ENCODE data around the gene GFPT2.

The GFPT2 gene

DNA sequence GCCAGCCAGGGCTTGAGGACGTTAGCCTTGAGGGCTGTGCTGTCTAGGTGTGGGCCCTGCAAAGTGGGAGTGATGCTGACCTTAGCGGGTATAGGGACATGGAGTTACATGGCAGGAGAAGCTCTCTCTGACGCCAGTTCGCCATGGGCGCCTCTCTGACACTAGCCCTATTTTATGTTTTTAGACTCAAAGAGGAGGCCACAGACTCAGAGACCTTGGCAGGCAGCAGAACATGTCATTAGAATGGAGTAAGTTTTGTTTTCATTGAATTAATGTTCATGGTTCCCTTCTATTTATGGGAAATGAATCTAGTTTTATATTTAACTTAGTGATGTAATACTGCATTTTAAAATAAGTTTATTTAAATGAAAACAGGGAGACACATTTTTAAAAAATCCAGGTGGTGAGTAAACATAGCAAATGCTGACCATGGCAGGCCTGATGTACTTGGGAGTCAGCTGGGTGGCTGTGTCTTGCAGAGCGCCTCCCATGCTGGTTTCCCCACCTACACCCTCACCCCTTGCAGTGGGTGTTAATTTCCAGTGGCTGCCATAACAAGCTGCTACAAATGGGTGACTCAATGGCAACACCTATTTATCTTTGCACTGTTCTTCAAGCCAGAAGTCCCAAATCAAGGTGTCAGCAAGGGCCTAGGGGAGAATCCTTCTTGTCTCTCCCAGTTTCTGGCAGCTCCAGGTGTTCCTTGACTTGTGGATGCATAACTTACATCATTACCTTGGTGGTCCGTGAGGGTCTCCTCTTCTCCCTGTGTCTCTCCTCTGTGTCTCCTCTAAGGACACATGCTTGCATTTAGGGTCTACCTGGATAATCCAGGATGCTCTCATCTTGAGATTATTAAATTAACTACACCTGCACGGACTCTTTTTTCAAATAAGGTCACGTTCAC lies 25.6 kb upstream of the GFPT2 start:
- DNase-seq, result no peak

GRCh38 chr5:180377556-180378197 lies 24.5 kb upstream of the GFPT2 start:
- no peak for DNase-seq

DNA sequence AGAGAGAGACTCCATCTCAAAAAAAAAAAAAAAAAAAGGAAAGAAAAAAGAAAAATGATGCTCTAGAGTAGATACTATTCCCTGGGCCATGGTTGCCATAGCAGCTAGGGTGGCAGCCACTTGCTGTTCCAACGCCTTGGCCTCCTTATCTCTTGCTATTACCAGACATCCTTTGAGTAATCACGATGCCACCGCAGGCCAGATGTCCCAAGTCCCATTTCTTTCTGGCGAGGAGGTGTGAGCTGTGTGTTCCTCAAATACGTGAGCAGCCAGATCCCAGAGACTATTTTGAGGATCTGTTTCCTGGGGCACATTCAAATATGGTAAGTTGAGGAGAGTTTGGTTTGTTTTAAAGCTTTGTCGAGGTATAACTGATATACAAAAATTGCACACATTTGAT lies 23.4 kb upstream of the GFPT2 start:
- DNase-seq, result no peak

GRCh38 chr5:180375955-180376354 lies 22.8 kb upstream of the GFPT2 start:
- no peak for DNase-seq

DNA sequence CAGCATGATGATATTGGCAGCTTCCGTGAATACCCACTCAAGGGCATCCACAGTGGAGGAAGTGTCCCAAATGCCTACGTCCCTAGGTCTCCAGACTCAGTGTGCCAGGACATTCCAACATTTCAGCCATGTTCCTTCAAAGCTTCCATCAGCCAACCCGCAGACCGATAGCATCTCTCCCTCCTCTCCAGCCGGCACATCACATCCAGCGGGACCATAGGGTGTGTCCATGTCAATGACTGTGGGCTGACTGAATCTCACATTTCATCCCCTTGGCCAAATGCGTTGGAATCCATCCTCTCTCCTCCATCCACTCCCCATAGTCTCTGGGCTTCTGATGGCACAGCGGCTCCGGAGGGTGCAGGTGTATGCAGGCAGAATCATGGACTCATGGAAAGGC lies 22.2 kb upstream of the GFPT2 start:
- no peak for DNase-seq

DNA sequence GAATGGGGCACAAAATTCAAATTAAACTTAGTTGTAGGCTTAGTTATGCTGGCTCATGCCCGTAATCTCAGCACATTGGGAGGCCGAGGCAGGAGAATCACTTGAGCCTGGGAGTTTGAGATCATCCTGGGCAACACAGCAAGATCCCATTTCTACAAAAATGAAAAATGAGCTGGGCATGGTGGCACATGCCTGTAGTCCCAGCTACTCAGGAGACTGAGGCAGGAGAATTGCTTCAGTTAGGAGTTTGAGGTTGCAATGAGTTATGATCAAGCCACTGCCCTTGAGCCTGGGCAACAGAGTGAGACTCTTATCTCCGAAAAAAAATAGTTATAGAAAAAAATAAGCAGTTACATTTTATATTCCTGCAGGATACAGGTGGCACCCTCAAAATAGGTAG lies 20.7 kb upstream of the GFPT2 start:
- DNase-seq, result no peak

- DNase-seq, result no peak
Measured at GRCh38 chr5:180373454-180373853, 20.3 kb upstream of the GFPT2 start.

DNA sequence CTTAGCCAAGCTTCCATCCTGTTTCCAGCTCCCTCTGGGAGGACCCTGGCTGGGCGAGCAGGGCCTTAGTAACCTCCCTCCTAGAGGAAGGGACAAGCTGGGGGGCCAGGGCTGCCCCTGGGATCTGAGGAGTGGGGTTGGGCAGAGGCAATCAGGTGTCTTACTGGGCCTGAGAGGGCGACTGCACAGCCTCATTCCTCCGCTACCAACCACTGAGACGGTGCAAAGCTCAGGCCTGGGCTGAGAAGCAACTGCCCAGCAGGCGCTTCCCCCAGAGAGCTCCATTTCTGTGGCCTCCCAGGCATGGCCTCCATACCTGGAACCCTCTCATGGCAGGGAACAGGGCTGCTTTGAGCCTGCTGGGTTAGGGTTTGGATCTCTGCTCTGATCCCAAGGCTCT lies 18.8 kb upstream of the GFPT2 start:
- no peak for DNase-seq

DNA sequence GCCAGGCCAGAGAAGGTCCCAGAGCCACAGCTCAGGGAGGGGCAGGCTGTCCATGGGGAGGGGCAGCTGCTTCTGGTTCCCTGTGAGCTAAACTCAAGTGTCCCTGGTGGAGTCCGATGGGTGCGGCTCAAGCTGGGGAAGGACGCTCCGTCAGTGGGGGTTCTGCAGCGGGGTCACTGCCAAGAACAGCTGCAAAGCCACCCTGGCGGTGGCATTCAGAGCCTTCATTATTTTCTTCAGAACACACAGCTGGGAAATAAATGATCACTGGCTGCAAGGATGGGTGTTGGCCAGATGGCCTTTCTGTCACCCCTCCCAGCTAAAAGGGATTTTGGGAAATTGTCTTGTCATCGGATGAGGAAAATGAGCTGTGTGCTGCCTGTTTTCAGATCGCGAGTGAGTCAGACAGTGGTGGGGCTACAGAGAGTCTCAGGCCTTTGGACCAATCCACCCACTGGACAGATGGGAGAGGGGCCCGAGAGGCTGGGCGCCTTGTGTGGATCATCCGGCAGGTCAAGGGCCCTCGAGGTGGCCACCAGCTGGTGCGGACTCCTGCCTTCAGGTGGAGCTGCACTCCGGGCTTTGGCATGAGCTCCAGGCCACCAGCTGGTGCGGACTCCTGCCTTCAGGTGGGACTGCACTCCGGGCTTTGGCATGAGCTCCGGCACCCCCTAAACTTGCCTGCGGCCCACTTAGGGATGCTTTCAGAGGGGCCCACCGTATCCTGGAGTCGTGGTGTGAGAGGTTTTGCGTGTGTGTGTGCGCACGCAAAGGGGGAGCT lies 17.9 kb upstream of the GFPT2 start:
- DNase-seq, result no peak

DNA sequence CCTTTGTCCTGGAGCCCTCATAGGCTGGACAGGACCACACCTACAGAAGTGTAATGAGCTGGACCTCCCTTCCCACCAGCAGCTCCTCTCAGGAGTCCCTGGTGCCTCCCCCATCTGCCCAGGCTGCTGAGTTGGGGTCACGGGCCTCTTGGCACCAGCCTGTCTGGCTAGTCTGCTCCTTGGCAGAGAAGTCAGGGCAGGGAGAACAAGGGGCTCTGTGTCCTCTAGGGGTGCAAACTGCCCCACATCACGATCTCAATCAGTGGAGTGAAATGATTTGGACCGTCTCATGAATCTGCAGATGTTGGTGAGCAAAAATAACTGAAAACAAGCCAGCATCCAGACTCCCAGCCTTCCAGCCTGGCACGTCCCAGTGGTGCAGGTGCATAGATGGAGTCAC lies 14.9 kb upstream of the GFPT2 start:
- no peak for DNase-seq

DNA sequence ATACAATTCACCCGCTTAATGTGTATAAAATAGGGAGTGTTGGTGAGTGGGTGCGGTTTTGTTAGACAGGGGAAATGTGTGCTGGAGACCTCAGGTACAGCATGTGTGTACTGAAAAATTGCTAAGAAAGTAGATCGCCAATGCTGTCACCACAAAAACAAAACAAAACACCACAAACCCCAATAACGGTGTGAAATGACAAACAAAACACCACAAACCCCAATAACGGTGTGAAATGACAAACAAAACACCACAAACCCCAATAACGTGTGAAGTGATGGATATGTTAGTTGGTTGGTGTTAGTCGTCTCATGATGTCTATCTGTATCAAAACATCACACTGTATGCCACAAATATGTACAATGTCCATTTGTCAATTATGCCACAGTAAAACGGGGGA lies 14.2 kb upstream of the GFPT2 start:
- DNase-seq, result no peak

- no peak for DNase-seq
Measured at GRCh38 chr5:180366326-180366725, 13.2 kb upstream of the GFPT2 start.

DNA sequence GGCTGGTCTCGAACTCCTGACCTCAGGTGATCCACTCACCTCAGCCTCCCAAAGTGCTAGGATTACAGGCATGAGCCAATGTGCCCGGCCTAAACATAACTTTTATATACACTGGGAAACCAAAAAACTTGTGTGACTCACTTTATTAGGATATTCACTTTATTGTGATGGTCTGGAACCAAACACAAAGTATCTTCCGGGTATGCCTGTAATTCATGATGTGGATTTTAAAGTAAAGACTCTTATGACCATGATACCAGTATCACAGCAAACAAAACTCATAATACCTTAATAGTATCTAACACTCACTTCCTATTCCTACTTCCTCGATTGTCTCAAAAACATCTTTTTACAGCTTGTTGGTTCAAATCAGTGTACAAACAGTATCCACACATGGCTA lies 12.7 kb upstream of the GFPT2 start:
- no peak for DNase-seq

DNA sequence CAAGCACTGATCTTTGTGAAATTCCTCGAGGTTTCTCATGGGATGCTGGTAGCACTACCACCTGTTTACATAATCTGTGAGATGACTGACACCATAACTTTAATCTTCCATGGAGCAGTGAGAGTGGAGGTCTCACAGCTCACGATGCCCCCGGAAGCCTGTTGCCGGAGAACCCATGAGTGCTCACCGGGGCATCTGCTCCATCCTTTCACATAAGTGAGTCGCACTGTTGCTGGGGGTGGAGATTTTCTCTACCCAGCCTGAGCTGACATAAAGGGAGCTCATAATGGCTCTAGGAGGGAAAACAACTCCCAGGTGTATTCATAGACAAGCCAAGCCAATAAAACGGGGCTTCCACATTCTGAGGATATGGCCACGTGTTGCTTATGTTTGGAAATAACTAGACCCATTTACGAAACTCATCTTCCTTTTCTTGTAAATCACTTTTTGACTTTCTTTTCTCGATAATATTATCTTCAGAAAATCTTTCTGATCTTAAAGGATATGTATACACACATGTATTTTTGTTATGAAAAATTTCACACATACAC lies 11.2 kb upstream of the GFPT2 start:
- no peak for DNase-seq

GRCh38 chr5:180360078-180360957 lies 7.2 kb upstream of the GFPT2 start:
- DNase-seq, result no peak

DNA sequence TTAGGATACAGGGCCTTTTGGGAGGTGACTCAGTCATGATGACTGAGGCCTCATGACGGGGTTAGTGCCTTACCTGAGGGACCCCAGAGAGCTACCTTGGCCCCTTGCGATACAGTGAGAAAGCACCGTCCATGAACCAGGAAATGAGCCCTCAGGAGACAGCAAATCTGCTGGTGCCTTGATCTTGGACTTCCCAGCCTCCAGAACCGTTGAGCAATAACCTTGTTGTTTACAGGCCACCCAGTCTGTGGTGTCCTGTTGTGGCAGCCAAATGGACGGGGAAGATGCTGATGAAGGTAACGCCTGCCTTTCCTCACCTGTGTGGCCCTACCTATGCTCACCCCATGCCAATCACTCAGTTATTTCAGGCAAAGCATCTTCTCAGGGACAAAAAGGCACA lies 5.6 kb upstream of the GFPT2 start:
- no peak for DNase-seq

DNA sequence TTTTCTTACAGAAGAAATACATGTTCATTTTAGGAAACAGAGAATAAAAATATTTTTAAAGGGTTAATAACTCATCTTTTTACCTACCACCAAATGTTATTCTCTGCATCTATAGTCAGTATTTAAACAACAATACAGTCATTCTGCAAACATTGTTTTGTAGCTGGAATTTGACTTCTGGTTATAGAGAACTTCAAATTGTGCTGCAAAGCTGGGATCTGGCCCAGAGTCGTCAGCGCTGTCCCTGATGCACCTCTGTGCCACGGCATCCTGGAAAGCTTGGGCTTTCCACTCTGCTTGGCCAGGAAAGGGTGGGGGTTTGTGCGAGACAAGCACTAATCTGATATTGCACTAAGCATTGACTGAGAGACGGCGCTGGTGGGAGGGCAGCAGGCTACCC lies 5.0 kb upstream of the GFPT2 start:
- DNase-seq, result no peak

DNA sequence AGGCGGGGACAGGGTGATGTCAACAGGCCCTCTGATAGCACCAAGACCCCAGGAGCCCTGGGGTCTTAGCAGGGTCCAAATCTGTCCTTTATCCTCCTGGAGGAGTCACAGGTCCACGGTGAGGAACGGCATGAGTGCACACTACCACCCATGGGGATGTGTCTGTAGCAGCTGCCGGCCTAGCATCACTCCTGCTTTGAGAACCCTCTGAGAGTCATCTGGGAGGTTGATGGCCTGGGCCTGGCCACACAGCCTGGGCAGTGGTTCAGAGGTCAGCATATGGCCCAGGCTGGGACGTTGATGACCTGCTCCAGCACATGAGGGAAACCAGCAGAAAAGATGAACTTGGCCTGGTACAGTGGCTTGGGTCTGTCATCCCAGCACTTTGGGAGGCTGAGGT lies 1.8 kb upstream of the GFPT2 start:
- no peak for DNase-seq

- no peak for DNase-seq
Measured at GRCh38 chr5:180353980-180354452, 880 bp upstream of the GFPT2 start.

DNA sequence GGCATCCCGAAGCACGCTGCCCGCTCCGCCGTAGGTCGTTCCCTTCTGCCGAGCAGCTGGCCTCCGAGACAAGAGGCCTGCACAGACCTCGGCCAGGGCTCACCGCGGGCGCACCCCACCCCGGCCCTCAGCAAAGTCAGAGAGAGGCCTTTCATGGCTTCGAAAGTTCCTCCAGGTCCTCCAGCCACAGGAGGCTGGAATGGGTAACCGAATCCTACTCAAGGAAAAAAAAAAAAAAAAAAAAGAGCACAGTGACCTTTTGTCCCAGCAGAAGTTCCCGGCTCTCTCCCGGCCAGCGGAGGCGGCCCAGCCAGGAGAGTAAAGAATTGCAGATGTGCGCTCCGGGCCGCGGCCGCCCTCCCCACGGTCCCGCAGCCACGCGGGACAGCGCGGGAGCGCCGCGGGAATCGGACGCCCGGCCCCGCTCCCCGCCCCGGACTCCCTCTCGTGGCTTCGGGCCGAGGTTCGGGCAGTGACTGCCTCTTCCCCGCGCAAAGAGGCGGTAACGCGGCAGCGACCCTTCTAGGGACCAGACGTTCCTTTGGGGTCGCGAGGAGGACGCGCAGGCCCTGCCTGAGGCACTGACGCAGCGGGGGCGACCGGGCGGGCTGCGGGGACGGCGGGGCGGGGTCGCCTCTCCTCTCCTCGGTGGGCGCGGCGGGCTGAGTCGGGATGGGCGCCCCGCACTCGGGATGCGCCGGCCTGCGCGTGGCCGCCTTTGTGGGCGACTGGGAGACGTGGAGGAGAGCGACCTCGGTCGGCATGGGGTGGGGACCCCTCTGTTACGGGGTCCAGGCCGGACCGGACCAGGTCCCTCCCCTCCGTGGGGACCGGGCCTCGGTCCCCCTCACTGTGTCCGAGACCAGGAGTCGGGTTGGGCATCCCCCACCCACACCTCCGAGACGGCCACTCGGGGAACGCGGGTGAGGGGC lies 754 bp downstream of the GFPT2 start:
- DNase-seq, result no peak

Measured in inflammatory macrophage treated with lipopolysaccharide for 1 hour (primary cell).